GM12891 (cell line): ENCODE data around the gene EFNA4.

Source experiments
- POLR2A ChIP-seq: IDR thresholded peaks from 2 replicates; pipeline ENCODE4 v1.6.1; 2011; ENCODE audit warnings: low read depth, low read length, control low read depth
- POLR2AphosphoS5 ChIP-seq: IDR thresholded peaks from 2 replicates; pipeline ENCODE4 v1.6.1; 2011; ENCODE audit warnings: low read depth, low read length, control low read depth

- TF ChIP-seq POLR2AphosphoS5 = no peak
- TF ChIP-seq POLR2A = no peak
Measured at GRCh38 chr1:155104605-155105534, 41.3 kb downstream of the EFNA4 start.
